Keratinocyte (primary cell): ENCODE results near the gene MYO7B.

Experiments
- CTCF ChIP-seq, 3 experiments: IDR thresholded peaks in 1 of 3; conservative IDR thresholded peaks in 1 of 3; optimal IDR thresholded peaks in 1 of 3; 2 replicates in 2 of 3; 3 replicates in 1 of 3; pipeline versions ENCODE3 to v1.5.1; 2011; ENCODE audit warnings: low read length in 3 of 3, mild to moderate bottlenecking in 3 of 3, moderate library complexity in 2 of 3, control low read depth in 1 of 3, inconsistent platforms in 1 of 3; ENCODE audit not compliant: insufficient read depth in 2 of 3; ENCODE audit errors: extremely low read depth in 1 of 3
- EZH2 ChIP-seq: IDR thresholded peaks from one replicate; pipeline ENCODE4 v1.6.1; 2012; ENCODE audit warnings: inconsistent platforms, mild to moderate bottlenecking, low read length, moderate library complexity

- TF ChIP-seq CTCF (optimal IDR thresholded peaks at IDR 0.05 in 1 of 3, IDR thresholded peaks at IDR 0.05 in 1 of 3, conservative IDR thresholded peaks at IDR 0.05 in 1 of 3; ENCODE audit: extremely low read depth in 1 of 3, insufficient read depth in 2 of 3, low read length in 3 of 3) (no peak), EZH2 (no peak)
These were observed 27.5 kb downstream of the MYO7B start for GRCh38 chr2:127562936-127563335.
